Measurements from ENCODE around the gene SMOC1. TPM values are rescaled to one million over a fixed set of nuclear protein-coding genes. Genes with fewer than 3 reads are reported as not detected.

Gene SMOC1
- total RNA-seq, 2 donors from 2014 or later: not detected

DNA sequence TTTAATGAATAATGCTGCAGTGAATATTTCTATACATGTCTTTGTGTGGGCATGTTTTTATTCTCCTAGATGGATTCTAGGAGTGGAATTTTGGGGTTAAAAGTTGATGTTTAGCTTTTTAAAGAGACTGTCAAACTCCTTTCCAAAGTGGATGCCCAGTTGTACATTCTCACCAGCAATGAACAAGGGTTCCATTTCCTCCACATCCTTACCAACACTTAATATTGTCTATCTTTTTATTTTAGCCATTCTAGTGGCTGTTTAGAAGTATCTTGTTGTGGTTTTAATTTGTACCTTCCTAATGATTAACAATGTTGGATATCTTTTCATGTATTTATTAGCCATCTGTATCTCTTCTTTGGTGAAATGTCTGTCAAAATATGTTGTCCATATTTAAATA is 109.8 kb downstream of the SMOC1 start:
- no peak overlapping the region for H3K9ac ChIP-seq (ENCODE audit: extremely low read depth, low read length, poor library complexity, severe bottlenecking)
- peaks cover 14% of the 10 kb centered on the region for H3K4me1 Mint-ChIP-seq
- H3K4me1 ChIP-seq (ENCODE audit: control insufficient read depth, insufficient read depth, low read length): peaks cover 5% of the 10 kb centered on the region
- H3K27ac ChIP-seq (ENCODE audit: low read depth, low read length): no peak overlapping the region
- H3K27me3 ChIP-seq (ENCODE audit: control insufficient read depth, insufficient read depth, low read length, poor library complexity, severe bottlenecking): peaks cover 60% of the 10 kb centered on the region
- peaks cover 5% of the 10 kb centered on the region for H3K9me3 Mint-ChIP-seq
- no peak overlapping the region for H3K4me3 ChIP-seq (ENCODE audit: low read length)
- H3K9me3 ChIP-seq (ENCODE audit: control insufficient read depth, low read length): no peaks in the 10 kb centered on the region
- H3K27me3 Mint-ChIP-seq (ENCODE audit: insufficient read depth): peaks cover 54% of the 10 kb centered on the region
- DNase-seq: no peak
- H3K36me3 ChIP-seq (ENCODE audit: control insufficient read depth, insufficient read depth, low read length): no peaks in the 10 kb centered on the region
- no peak overlapping the region for H3K27ac Mint-ChIP-seq
- no peak overlapping the region for H3K4me3 Mint-ChIP-seq
- H3K36me3 Mint-ChIP-seq (ENCODE audit: low read depth): no peaks in the 10 kb centered on the region
- TF ChIP-seq, protein P1, sequence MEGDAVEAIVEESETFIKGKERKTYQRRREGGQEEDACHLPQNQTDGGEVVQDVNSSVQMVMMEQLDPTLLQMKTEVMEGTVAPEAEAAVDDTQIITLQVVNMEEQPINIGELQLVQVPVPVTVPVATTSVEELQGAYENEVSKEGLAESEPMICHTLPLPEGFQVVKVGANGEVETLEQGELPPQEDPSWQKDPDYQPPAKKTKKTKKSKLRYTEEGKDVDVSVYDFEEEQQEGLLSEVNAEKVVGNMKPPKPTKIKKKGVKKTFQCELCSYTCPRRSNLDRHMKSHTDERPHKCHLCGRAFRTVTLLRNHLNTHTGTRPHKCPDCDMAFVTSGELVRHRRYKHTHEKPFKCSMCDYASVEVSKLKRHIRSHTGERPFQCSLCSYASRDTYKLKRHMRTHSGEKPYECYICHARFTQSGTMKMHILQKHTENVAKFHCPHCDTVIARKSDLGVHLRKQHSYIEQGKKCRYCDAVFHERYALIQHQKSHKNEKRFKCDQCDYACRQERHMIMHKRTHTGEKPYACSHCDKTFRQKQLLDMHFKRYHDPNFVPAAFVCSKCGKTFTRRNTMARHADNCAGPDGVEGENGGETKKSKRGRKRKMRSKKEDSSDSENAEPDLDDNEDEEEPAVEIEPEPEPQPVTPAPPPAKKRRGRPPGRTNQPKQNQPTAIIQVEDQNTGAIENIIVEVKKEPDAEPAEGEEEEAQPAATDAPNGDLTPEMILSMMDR (conservative IDR thresholded peaks at IDR 0.05): no peak

DNA sequence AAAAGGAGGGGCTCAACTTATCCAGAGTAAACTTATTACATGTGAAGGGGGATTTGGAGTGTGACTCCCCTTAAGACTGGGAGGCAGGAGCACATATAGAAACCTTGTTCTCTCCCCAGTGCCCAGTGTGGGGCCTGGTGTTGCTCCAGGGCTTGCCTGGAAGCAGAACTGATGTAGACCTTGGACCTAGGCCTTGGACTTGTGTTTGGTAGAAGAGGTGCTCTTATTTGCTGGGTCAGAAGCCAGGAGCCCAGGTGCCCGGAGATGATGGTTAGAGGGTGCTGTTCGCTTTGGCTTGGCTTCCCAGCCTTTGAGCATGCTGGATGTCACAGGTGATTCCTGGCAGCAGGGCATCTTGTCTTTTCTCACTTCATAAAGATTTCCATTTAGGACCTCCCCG is 110.4 kb downstream of the SMOC1 start:
- TF ChIP-seq, protein P1 (conservative IDR thresholded peaks at IDR 0.05): no peak
- peaks cover 5% of the 10 kb centered on the region for H3K4me1 ChIP-seq (ENCODE audit: control insufficient read depth, insufficient read depth, low read length)

DNA sequence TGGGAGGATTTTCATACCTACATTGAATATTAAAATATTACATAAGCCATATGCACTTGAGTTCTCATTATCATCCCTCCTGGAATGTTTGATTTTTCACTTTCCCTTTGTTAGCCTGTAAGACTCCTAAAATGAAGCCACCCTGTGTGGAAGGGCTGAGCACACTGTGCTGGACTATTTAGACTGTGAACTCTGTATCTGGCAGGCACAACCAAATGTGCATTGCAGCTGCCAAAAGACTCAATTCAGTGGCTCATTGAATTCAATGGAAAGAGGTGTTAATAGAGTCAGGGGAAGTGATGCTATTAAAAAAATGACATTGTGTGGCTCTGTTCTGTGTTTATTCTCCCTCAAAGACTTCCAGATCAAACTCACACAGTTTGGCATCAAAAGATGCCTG is 111.1 kb downstream of the SMOC1 start:
- H3K27me3 Mint-ChIP-seq (ENCODE audit: insufficient read depth): peaks cover 62% of the 10 kb centered on the region
- H3K4me1 Mint-ChIP-seq: peaks cover 15% of the 10 kb centered on the region
- H3K4me3 Mint-ChIP-seq: no peak overlapping the region
- no peak overlapping the region for H3K4me3 ChIP-seq (ENCODE audit: low read length)
- no peaks in the 10 kb centered on the region for H3K9me3 ChIP-seq (ENCODE audit: control insufficient read depth, low read length)
- peaks cover 5% of the 10 kb centered on the region for H3K9me3 Mint-ChIP-seq
- no peak overlapping the region for H3K27ac Mint-ChIP-seq
- H3K9ac ChIP-seq (ENCODE audit: extremely low read depth, low read length, poor library complexity, severe bottlenecking): no peak overlapping the region
- no peak overlapping the region for H3K27ac ChIP-seq (ENCODE audit: low read depth, low read length)
- no peaks in the 10 kb centered on the region for H3K36me3 Mint-ChIP-seq (ENCODE audit: low read depth)
- no peak for DNase-seq
- TF ChIP-seq, protein P1 (conservative IDR thresholded peaks at IDR 0.05): no peak
- H3K36me3 ChIP-seq (ENCODE audit: control insufficient read depth, insufficient read depth, low read length): no peaks in the 10 kb centered on the region
- H3K27me3 ChIP-seq (ENCODE audit: control insufficient read depth, insufficient read depth, low read length, poor library complexity, severe bottlenecking): peaks cover 74% of the 10 kb centered on the region
- H3K4me1 ChIP-seq (ENCODE audit: control insufficient read depth, insufficient read depth, low read length): peaks cover 5% of the 10 kb centered on the region

More for the DNA sequence above, 110.4 kb downstream of the SMOC1 start:
- WGBS, 2 experiments (ENCODE audit: insufficient coverage in 1 of 2, insufficient read length in 1 of 2): 79 to 92% methylated on average over 3 of the region's 3 CpGs
- Mint-ChIP-seq H3K27me3 (ENCODE audit: insufficient read depth) (peaks cover 59% of the 10 kb centered on the region), H3K27ac (no peak overlapping the region), H3K36me3 (ENCODE audit: low read depth) (no peaks in the 10 kb centered on the region), H3K4me3 (no peak overlapping the region), H3K4me1 (peaks cover 15% of the 10 kb centered on the region), H3K9me3 (peaks cover 5% of the 10 kb centered on the region)
- Histone ChIP-seq H3K9ac (ENCODE audit: extremely low read depth, low read length, poor library complexity, severe bottlenecking) (no peak overlapping the region), H3K4me3 (ENCODE audit: low read length) (no peak overlapping the region), H3K27me3 (ENCODE audit: control insufficient read depth, insufficient read depth, low read length, poor library complexity, severe bottlenecking) (peaks cover 67% of the 10 kb centered on the region), H3K36me3 (ENCODE audit: control insufficient read depth, insufficient read depth, low read length) (no peaks in the 10 kb centered on the region), H3K27ac (ENCODE audit: low read depth, low read length) (no peak overlapping the region), H3K9me3 (ENCODE audit: control insufficient read depth, low read length) (no peaks in the 10 kb centered on the region)
- no peak for DNase-seq

Data from endodermal cell (in vitro differentiated cells).